Esophagus squamous epithelium (tissue), 5 donors: ENCODE measurements around the gene CDKN2A. TPM values are rescaled to one million over a fixed set of nuclear protein-coding genes. Genes with fewer than 3 reads are reported as not detected.
A peak's percentile ranks its signal among the peaks of the same experiment; 100 is the strongest.
"Not testable (repeated sequence)": the region's sequence is repeated elsewhere in the genome, so short reads cannot be mapped to it uniquely, and the experiment has no call there.

Experiments
- DNase-seq: peaks from one replicate; lab custom pipeline; 2025; lab: John Stamatoyannopoulos, UW
- H3K27ac ChIP-seq, 4 donors: fragments of 200-600 bp; sonication (generic); one replicate each; pipeline ENCODE4 v1.5.1; 2016 to 2019; ENCODE audit warnings: mild to moderate bottlenecking in 1 of 4
- H3K27me3 ChIP-seq, 4 donors: fragments of 200-600 bp; sonication (generic); 1 replicate in 3 of 4; 2 replicates in 1 of 4; pipeline versions ENCODE4 v1.5.1 to v1.6.0; 2017 to 2021; ENCODE audit warnings: antibody characterized with exemption in 1 of 4
- H3K36me3 ChIP-seq, 3 donors: fragments of 200-600 bp; sonication (generic); one replicate each; pipeline ENCODE4 v1.5.1; 2016 to 2019
- H3K4me1 ChIP-seq, 3 donors: fragments of 200-600 bp; sonication (generic); one replicate each; pipeline ENCODE4 v1.5.1; 2017 to 2019
- H3K4me3 ChIP-seq, 4 donors: fragments of 200-600 bp; sonication (generic); 1 replicate in 3 of 4; 2 replicates in 1 of 4; pipeline ENCODE4 v1.5.1; 2016 to 2019; ENCODE audit warnings: mild to moderate bottlenecking in 2 of 4, moderate library complexity in 1 of 4
- H3K9me3 ChIP-seq, 3 donors: fragments of 200-600 bp; sonication (generic); one replicate each; pipeline ENCODE4 v1.5.1; 2016 to 2019
- POLR2A ChIP-seq, 4 donors: fragments of 450-650 bp; IDR thresholded peaks; one replicate each; pipeline ENCODE4 v1.6.1; 2017; ENCODE audit warnings: antibody characterized with exemption in 4 of 4, mild to moderate bottlenecking in 4 of 4, moderate library complexity in 3 of 4
- WGBS, 2 donors: methylation state at CpG; one replicate each; pipeline ENCODE4 v1.1.5; 2018; 5-methylcytosine and 5-hydroxymethylcytosine counted together
- intact Hi-C: fragments of 100-400 bp; cut with DNase I; formaldehyde crosslinking; loops from one replicate; pipeline ENCODE4 v1.15.0; 2022
- total RNA-seq, 4 donors: library from RNA; depleted of rRNA; stranded (reverse); fragments of >200 nt; gene quantifications; one replicate each; pipeline ENCODE4 v1.1.0, GENCODE V29; 2016
- TF ChIP-seq, protein P1 (sequence below), 6 experiments: fragments of 450-650 bp in 4 of 6; fragments of 200-600 bp in 2 of 6; sonication (generic) in 2 of 6; IDR thresholded peaks; one replicate each; pipeline ENCODE4 v1.5.1; 2016 to 2019; ENCODE audit warnings: antibody characterized with exemption in 6 of 6, mild to moderate bottlenecking in 4 of 6, moderate library complexity in 4 of 6
- donor health status: DM: yes; HTN: yes; CAD: no.

CDKN2A gene
- total RNA-seq, 4 donors from 2014 or later, result 1.5 to 20.2 (median 7.1) TPM

DNA sequence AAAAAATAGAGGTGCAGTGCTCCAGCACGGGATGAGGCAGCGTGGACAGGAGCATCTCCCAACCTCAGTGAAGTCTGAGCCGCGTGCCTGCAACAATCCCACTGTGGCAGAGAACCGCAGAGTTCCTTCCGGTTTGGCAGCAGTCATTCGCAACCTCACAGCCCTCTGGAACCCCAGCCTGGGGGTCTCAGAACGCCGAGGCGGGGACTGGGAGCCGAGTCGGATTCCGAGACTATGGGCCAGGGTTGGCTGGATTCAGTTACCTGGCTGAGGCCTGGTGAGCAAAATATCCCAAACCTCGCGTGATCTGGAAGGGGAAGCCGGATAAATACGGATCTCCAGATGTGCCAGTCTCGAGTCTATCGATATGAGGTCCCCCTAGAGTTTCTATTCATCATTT, 27.0 kb downstream of the CDKN2A start:
- Histone ChIP-seq H3K4me1 (peaks cover 14 to 47% (median 21%) of the 10 kb centered on the region in 3 donors), H3K4me3 (no peak overlapping the region), H3K9me3 (peaks cover 0 to 3% (median 0%) of the 10 kb centered on the region in 3 donors), H3K36me3 (no peaks in the 10 kb centered on the region), H3K27ac (no peak overlapping the region), H3K27me3 (peaks cover 16 to 100% (median 65%) of the 10 kb centered on the region in 4 donors)
- DNase-seq, result no peak
- WGBS, 2 donors, result 13 to 19% methylated on average over 11 to 17 of the region's 19 CpGs
- intact Hi-C loops, result no loop called here
- TF ChIP-seq POLR2A (IDR thresholded peaks at IDR 0.05), result no peak
- TF ChIP-seq, protein P1, sequence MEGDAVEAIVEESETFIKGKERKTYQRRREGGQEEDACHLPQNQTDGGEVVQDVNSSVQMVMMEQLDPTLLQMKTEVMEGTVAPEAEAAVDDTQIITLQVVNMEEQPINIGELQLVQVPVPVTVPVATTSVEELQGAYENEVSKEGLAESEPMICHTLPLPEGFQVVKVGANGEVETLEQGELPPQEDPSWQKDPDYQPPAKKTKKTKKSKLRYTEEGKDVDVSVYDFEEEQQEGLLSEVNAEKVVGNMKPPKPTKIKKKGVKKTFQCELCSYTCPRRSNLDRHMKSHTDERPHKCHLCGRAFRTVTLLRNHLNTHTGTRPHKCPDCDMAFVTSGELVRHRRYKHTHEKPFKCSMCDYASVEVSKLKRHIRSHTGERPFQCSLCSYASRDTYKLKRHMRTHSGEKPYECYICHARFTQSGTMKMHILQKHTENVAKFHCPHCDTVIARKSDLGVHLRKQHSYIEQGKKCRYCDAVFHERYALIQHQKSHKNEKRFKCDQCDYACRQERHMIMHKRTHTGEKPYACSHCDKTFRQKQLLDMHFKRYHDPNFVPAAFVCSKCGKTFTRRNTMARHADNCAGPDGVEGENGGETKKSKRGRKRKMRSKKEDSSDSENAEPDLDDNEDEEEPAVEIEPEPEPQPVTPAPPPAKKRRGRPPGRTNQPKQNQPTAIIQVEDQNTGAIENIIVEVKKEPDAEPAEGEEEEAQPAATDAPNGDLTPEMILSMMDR (IDR thresholded peaks at IDR 0.05), result no peak

DNA sequence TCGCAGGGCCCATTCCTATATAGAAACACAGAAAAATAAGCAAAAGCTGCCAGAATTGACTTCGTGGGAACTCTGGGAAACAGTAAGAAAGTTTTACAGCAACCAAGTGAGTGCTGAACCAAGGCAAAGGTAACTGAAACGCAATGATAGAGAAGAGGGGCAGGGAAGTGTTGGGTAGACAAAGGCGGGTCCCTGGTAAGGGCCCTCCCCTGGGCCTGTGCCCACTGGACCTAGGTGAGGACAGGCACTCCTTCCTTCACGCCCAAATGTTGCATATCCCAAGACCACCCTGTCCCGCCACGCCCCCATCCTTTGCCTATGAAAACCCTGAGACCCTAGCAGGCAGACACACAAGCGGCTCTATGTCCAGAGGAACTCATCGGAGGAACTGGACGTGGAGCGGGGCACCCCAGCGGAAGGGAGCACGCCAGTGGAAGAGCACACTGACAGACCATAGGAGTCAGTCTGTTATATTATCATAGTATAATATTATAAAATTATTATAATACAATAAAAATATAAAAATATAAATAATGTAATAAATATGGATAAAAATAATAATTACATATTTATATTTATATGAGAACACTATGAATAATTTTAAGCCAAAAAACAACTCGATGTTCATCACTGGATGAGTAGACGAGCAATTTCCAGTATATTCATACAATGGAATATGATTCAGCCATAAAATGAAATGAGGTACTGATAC, 27.9 kb downstream of the CDKN2A start:
- WGBS, 2 donors, result 31 to 37% methylated on average over 15 of the region's 15 CpGs
- Histone ChIP-seq H3K27me3 (peaks cover 16 to 100% (median 59%) of the 10 kb centered on the region in 4 donors), H3K4me1 (peaks cover 14 to 47% (median 21%) of the 10 kb centered on the region in 3 donors), H3K4me3 (peak overlapping the region in 1 of 4 donors; percentile 58), H3K27ac (no peak overlapping the region), H3K36me3 (no peaks in the 10 kb centered on the region), H3K9me3 (peaks cover 0 to 3% (median 0%) of the 10 kb centered on the region in 3 donors)
- intact Hi-C loops, result no loop called here
- no peak for DNase-seq
- TF ChIP-seq POLR2A (IDR thresholded peaks at IDR 0.05), result no peak
- TF ChIP-seq, protein P1 (IDR thresholded peaks at IDR 0.05), result no peak

DNA sequence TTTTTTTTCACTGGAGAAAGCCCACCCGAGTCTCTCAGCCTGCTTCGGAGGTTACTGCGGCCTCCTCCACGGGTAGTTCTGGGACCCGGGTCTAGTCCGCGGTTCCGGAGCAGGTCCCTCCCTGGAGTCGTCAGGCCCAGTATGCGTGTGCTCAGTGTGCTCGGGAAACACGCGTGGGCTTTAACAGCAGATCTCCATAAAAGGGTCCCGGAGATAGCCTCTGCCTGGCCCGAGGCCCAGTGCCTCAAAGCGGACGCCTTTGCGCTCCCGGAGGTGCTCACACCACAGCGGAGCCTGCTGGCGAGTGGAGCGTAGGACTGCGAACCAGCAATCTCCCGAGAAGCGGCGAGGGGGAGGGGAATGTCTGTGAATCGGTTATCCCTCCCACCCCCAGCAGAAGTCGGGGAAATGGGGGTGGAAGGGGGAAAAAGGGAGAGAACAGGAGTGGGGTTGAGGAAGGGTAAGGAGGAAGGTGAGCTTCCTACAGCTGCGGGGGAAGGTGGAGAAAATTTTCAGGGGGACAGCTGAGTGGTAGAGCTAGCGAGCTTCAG, 28.7 kb downstream of the CDKN2A start:
- peaks cover 16 to 95% (median 51%) of the 10 kb centered on the region in 4 donors for H3K27me3 ChIP-seq
- no peaks in the 10 kb centered on the region for H3K36me3 ChIP-seq
- TF ChIP-seq, protein P1 (IDR thresholded peaks at IDR 0.05), result peak in 5 of 6 experiments; percentile 18 to 65 (median 34)
- TF ChIP-seq POLR2A (IDR thresholded peaks at IDR 0.05), result peak in 1 of 4 donors; percentile 9
- WGBS, 2 donors, result 5 to 7% methylated on average over 8 to 13 of the region's 30 CpGs
- DNase-seq, result no peak
- H3K27ac ChIP-seq, result peak overlapping the region in 2 of 4 donors; percentile 47 to 63
- intact Hi-C loops, result no loop called here
- peaks cover 14 to 39% (median 16%) of the 10 kb centered on the region in 3 donors for H3K4me1 ChIP-seq
- H3K4me3 ChIP-seq, result peak overlapping the region; percentile 14 to 58 (median 42)
- peaks cover 0 to 3% (median 0%) of the 10 kb centered on the region in 3 donors for H3K9me3 ChIP-seq

DNA sequence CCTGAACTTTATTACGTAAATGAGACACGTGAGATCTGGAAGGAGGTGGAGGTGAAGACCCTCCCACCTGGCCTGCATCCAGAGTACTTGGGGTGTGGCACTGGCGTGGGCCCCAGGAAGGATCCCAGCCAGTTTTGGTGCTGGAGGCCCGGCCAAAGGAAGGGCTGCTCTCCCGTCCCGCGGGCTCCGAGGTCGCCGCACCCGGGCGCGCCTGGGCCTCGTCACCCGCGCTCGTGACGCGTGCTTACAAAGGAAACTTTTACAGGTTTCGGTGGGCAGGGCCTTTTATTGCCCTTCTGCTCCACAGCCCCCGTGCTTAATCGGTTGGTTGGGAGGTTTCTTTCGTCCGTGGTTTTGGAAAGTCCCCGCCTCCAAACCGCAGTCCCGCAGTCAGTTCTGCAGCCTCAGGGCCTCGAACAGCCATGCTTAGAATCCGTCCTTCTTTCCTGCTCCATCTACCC, 29.2 kb downstream of the CDKN2A start:
- 0 to 2% methylated on average over 11 to 27 of the region's 29 CpGs for WGBS, 2 donors
- TF ChIP-seq, protein P1 (IDR thresholded peaks at IDR 0.05), result no peak
- no peak for TF ChIP-seq POLR2A (IDR thresholded peaks at IDR 0.05)

DNA sequence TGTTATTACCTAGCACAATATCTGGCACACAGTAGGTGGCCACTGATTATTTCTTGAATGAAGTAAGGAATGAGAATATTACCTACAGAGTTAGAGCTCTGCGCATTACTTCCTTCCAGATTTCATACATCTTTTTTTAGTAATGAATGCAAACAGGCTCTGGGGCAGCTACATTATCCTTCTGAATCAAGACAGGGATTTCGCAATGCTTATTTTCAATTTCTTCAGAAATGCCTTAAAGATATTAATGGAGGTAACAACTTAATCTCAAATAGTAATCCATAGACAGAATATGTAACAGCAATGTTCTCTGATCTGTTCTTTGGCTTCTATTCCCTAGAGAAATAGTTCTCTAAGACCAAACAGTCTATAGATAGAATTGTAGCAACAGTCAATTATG, 32.6 kb downstream of the CDKN2A start:
- Histone ChIP-seq H3K27me3 (peaks cover 0 to 63% (median 17%) of the 10 kb centered on the region in 4 donors), H3K4me3 (no peak overlapping the region), H3K4me1 (peaks cover 12 to 18% (median 14%) of the 10 kb centered on the region in 3 donors), H3K9me3 (peaks cover 0 to 3% (median 0%) of the 10 kb centered on the region in 3 donors), H3K36me3 (no peaks in the 10 kb centered on the region), H3K27ac (no peak overlapping the region)
- no peak for DNase-seq
- intact Hi-C loops, result no loop called here
- WGBS, 2 donors, result 79 to 87% methylated on average over 2 of the region's 2 CpGs
- TF ChIP-seq, protein P1 (IDR thresholded peaks at IDR 0.05), result no peak
- no peak for TF ChIP-seq POLR2A (IDR thresholded peaks at IDR 0.05)

More for the DNA sequence above, 29.2 kb downstream of the CDKN2A start:
- Histone ChIP-seq H3K36me3 (no peaks in the 10 kb centered on the region), H3K27ac (peak overlapping the region in 2 of 4 donors; percentile 47 to 63), H3K9me3 (peaks cover 0 to 3% (median 0%) of the 10 kb centered on the region in 3 donors), H3K27me3 (peaks cover 16 to 90% (median 46%) of the 10 kb centered on the region in 4 donors), H3K4me1 (peaks cover 14 to 34% (median 16%) of the 10 kb centered on the region in 3 donors), H3K4me3 (peak overlapping the region; percentile 14 to 58 (median 42))
- no peak for DNase-seq
- intact Hi-C loops, result no loop called here

DNA sequence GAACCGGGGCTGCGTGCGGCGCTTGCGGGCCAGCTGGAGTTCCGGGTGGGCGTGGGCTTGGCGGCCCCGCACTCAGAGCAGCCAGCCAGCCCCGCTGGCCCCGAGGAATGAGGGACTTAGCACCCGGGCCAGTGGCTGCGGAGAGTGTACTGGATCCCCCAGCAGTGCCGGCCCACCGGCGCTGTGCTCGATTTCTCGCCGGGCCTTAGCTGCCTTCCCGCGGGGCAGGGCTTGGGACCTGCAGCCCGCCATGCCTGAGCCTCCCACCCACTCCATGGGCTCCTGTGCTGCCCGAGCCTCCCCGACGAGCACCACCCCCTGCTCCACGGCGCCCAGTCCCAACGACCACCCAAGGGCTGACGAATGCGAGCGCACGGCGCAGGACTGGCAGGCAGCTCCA, 34.9 kb downstream of the CDKN2A start:
- H3K9me3 ChIP-seq, H3K4me3 ChIP-seq, intact Hi-C loops, H3K27ac ChIP-seq, H3K36me3 ChIP-seq, H3K4me1 ChIP-seq, DNase-seq: not testable (repeated sequence)
- WGBS, 2 donors, result no CpG with 5 or more reads among the region's 33 CpGs
- peaks cover 0 to 40% (median under 1%) of the 10 kb centered on the region in 4 donors for H3K27me3 ChIP-seq
